Bronchial epithelial cell (primary cell): Measurements from ENCODE around the gene ARL14EP. TPM values are rescaled to one million over a fixed set of nuclear protein-coding genes. Genes with fewer than 3 reads are reported as not detected.

Experiments
- DNase-seq: peaks from one replicate; pipeline ENCODE4 v3.0.0-alpha.2; 2010; ENCODE audit warnings: low read depth
- FAIRE-seq: peaks from 2 replicates; lab custom pipeline; 2011; peaks lifted over from hg19 to GRCh38; lab: Jason Lieb, UNC
- H3K27me3 ChIP-seq: 2 replicates; pipeline ENCODE4 v1.5.1; 2011; ENCODE audit warnings: low read length; ENCODE audit not compliant: control insufficient read depth, insufficient read depth
- H3K36me3 ChIP-seq: 2 replicates; pipeline ENCODE4 v1.5.1; 2011; ENCODE audit warnings: low read length; ENCODE audit not compliant: control insufficient read depth, insufficient read depth
- H3K4me3 ChIP-seq: 2 replicates; pipeline ENCODE4 v1.5.1; 2011; ENCODE audit warnings: mild to moderate bottlenecking, low read depth, low read length, control low read depth
- CTCF ChIP-seq: IDR thresholded peaks from 2 replicates; pipeline ENCODE4 v1.5.1; 2011; ENCODE audit warnings: mild to moderate bottlenecking, moderate library complexity, low read length, control low read depth, inconsistent platforms; ENCODE audit not compliant: insufficient read depth, severe bottlenecking
- total RNA-seq: library from RNA; depleted of rRNA; stranded (reverse); fragments of >200 nt; gene quantifications from 2 replicates; pipeline ENCODE4 v1.2.1, GENCODE V29; 2014

Gene ARL14EP
- total RNA-seq, 1 donor from 2014 or later = 19.2 TPM

GRCh38 chr11:30365793-30366517 is 43.1 kb downstream of the ARL14EP start:
- H3K36me3 ChIP-seq = no peaks in the 10 kb centered on the region
- no peaks in the 10 kb centered on the region for H3K27me3 ChIP-seq
- no peak overlapping the region for H3K4me3 ChIP-seq
- no peak for FAIRE-seq
- DNase-seq = no peak
- no peak for TF ChIP-seq CTCF

- TF ChIP-seq CTCF = no peak
- Histone ChIP-seq H3K4me3 (no peak overlapping the region), H3K36me3 (no peaks in the 10 kb centered on the region), H3K27me3 (no peaks in the 10 kb centered on the region)
- FAIRE-seq = no peak
- no peak for DNase-seq
These were observed 45.5 kb downstream of the ARL14EP start for GRCh38 chr11:30368394-30368793.

- H3K27me3 ChIP-seq = no peaks in the 10 kb centered on the region
- no peak overlapping the region for H3K4me3 ChIP-seq
- H3K36me3 ChIP-seq = no peaks in the 10 kb centered on the region
- no peak for TF ChIP-seq CTCF
- FAIRE-seq (no peak), DNase-seq (no peak)
These were observed 47.3 kb downstream of the ARL14EP start for GRCh38 chr11:30370164-30370563.

- DNase-seq (peak; percentile 76), FAIRE-seq (no peak)
- TF ChIP-seq CTCF = no peak
- Histone ChIP-seq H3K27me3 (no peaks in the 10 kb centered on the region), H3K4me3 (no peak overlapping the region), H3K36me3 (no peaks in the 10 kb centered on the region)
These were observed 54.4 kb downstream of the ARL14EP start for GRCh38 chr11:30377347-30377746.

- no peak for TF ChIP-seq CTCF
- Histone ChIP-seq H3K36me3 (no peaks in the 10 kb centered on the region), H3K4me3 (no peak overlapping the region), H3K27me3 (no peaks in the 10 kb centered on the region)
- FAIRE-seq (no peak), DNase-seq (no peak)
These were observed 57.9 kb downstream of the ARL14EP start for GRCh38 chr11:30380846-30381245.

DNA sequence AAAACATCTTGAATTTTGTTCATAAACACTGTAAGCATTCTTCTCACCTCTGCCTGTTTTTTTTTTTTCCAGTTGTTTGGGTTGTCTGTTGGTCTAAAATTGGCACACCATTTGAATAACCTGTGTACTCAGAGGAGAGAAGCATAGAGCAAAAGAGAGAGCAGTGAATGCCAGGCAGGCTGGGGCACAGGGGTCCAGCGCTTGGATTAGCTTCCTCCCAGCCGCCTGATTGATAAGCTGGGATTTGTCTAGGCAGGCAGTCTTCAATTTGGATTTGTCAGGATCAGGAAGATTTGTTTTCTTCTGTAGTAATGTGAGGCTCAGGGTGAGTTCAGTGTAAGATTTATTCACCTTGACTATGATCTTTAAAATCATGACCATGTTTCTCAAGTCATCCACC is 59.0 kb downstream of the ARL14EP start:
- Histone ChIP-seq H3K36me3 (no peaks in the 10 kb centered on the region), H3K27me3 (no peaks in the 10 kb centered on the region), H3K4me3 (no peak overlapping the region)
- DNase-seq = no peak
- no peak for FAIRE-seq
- TF ChIP-seq CTCF = no peak
